ENCODE results near the gene TFPI. TPM values are rescaled to one million over a fixed set of nuclear protein-coding genes. Genes with fewer than 3 reads are reported as not detected.

Gene TFPI
- total RNA-seq, 1 experiment from 2014 or later: 608 TPM

GRCh38 chr2:187469538-187469937 is 84.7 kb downstream of the TFPI start:
- DNase-seq (ENCODE audit: low read depth): no peak

GRCh38 chr2:187468262-187468661 is 86.0 kb downstream of the TFPI start:
- DNase-seq (ENCODE audit: low read depth): no peak

GRCh38 chr2:187466129-187466792 is 88.0 kb downstream of the TFPI start:
- DNase-seq (ENCODE audit: low read depth): no peak

- no peak for DNase-seq (ENCODE audit: low read depth)
These were observed 91.4 kb downstream of the TFPI start for GRCh38 chr2:187462839-187463238.

- no peak for DNase-seq (ENCODE audit: low read depth)
These were observed 92.7 kb downstream of the TFPI start for GRCh38 chr2:187461294-187462261.

GRCh38 chr2:187459256-187459655 is 95.0 kb downstream of the TFPI start:
- DNase-seq (ENCODE audit: low read depth): no peak

GRCh38 chr2:187453078-187453641 is 101.1 kb downstream of the TFPI start:
- DNase-seq (ENCODE audit: low read depth): peak; percentile 42

GRCh38 chr2:187451510-187451909 is 102.7 kb downstream of the TFPI start:
- no peak for DNase-seq (ENCODE audit: low read depth)

- DNase-seq (ENCODE audit: low read depth): no peak
These were observed 106.9 kb downstream of the TFPI start for GRCh38 chr2:187447336-187447735.

GRCh38 chr2:187446711-187447110 is 107.5 kb downstream of the TFPI start:
- DNase-seq (ENCODE audit: low read depth): no peak

- no peak for DNase-seq (ENCODE audit: low read depth)
These were observed 109.2 kb downstream of the TFPI start for GRCh38 chr2:187445051-187445450.

GRCh38 chr2:187442778-187443177 is 111.5 kb downstream of the TFPI start:
- DNase-seq (ENCODE audit: low read depth): no peak

- no peak for DNase-seq (ENCODE audit: low read depth)
These were observed 111.9 kb downstream of the TFPI start for GRCh38 chr2:187442378-187442777.

GRCh38 chr2:187440101-187440675 is 114.0 kb downstream of the TFPI start:
- DNase-seq (ENCODE audit: low read depth): no peak

GRCh38 chr2:187438455-187438854 is 115.8 kb downstream of the TFPI start:
- DNase-seq (ENCODE audit: low read depth): no peak

GRCh38 chr2:187435756-187436155 is 118.5 kb downstream of the TFPI start:
- DNase-seq (ENCODE audit: low read depth): no peak

- no peak for DNase-seq (ENCODE audit: low read depth)
These were observed 119.2 kb downstream of the TFPI start for GRCh38 chr2:187435078-187435477.

GRCh38 chr2:187434342-187434785 is 119.9 kb downstream of the TFPI start:
- DNase-seq (ENCODE audit: low read depth): peak; percentile 38

GRCh38 chr2:187431911-187432310 is 122.3 kb downstream of the TFPI start:
- no peak for DNase-seq (ENCODE audit: low read depth)

- peak; percentile 92 for DNase-seq (ENCODE audit: low read depth)
These were observed 124.2 kb downstream of the TFPI start for GRCh38 chr2:187429989-187430388.

- DNase-seq (ENCODE audit: low read depth): peak; percentile 56
These were observed 130.1 kb downstream of the TFPI start for GRCh38 chr2:187424146-187424545.

GRCh38 chr2:187422282-187422681 is 132.0 kb downstream of the TFPI start:
- no peak for DNase-seq (ENCODE audit: low read depth)

Measured in LHCN-M2 (cell line).